HFFc6 (cell line): ENCODE results near the gene MRPL38. TPM values are rescaled to one million over a fixed set of nuclear protein-coding genes. Genes with fewer than 3 reads are reported as not detected.
A peak's percentile ranks its signal among the peaks of the same experiment; 100 is the strongest.

Source experiments
- DNase-seq: peaks from one replicate; pipeline ENCODE4 v3.0.0-alpha.2; 2018
- H3K27ac Mint-ChIP-seq: 2 replicates; pipeline ENCODE4 v1.8.0; 2020; ENCODE audit warnings: mild to moderate bottlenecking, mixed read lengths
- H3K27me3 Mint-ChIP-seq: 2 replicates; pipeline ENCODE4 v1.8.0; 2021; ENCODE audit warnings: mild to moderate bottlenecking, moderate library complexity, mixed read lengths; ENCODE audit not compliant: insufficient read depth
- H3K36me3 Mint-ChIP-seq: 2 replicates; pipeline ENCODE4 v1.8.0; 2021; ENCODE audit warnings: low read depth, mixed read lengths
- H3K4me1 Mint-ChIP-seq: 2 replicates; pipeline ENCODE4 v1.8.0; 2020; ENCODE audit warnings: low read depth, mixed read lengths
- H3K4me3 Mint-ChIP-seq: 2 replicates; pipeline ENCODE4 v1.8.0; 2020; ENCODE audit warnings: mild to moderate bottlenecking, moderate library complexity, mixed read lengths
- H3K9me3 Mint-ChIP-seq: 2 replicates; pipeline ENCODE4 v1.8.0; 2020; ENCODE audit warnings: mild to moderate bottlenecking, mixed read lengths
- total RNA-seq, 6 experiments: library from RNA; stranded (reverse); fragmentation: NEBNext Ultra II Directional; extraction: Animal tissue kit (Norgen Biotek cat#: 25700); gene quantifications; 2 replicates in 1 of 6; 3 replicates in 5 of 6; pipeline ENCODE4 v1.2.3, GENCODE V29; 2021
- TF ChIP-seq, protein P1 (sequence below): fragments of 200-600 bp; sonication (generic); IDR thresholded peaks from 2 replicates; pipeline ENCODE4 v1.5.0; 2021; ENCODE audit warnings: antibody characterized with exemption, mild to moderate bottlenecking

MRPL38 gene
- total RNA-seq, 6 experiments from 2014 or later: 64.9 to 89.8 (median 70.3) TPM

DNA sequence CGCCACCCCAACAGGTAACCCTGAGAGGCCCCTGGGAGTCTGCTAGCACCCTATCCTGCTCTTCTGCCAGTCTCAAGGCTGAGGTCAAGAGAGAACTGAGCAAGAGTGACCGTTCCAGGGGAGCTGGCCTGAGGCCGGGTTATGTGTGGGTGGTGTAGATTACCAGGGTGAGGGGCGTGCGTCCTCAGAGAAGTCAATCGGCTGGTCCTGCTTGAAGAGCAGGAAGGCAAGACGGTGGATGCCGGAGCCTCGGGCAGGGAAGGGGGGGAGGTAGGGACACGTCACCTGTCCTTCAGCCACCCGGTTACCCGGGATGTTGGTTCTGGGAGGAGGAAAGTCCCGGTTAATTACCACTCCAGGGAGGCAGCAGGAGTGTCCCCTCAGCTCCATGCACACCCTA, 5.3 kb downstream of the MRPL38 start:
- Mint-ChIP-seq H3K36me3 (no peaks in the 10 kb centered on the region), H3K27ac (no peak overlapping the region), H3K4me1 (peaks cover 19% of the 10 kb centered on the region), H3K27me3 (peaks cover 4% of the 10 kb centered on the region; the same call in 1 of the 2 replicates), H3K9me3 (no peaks in the 10 kb centered on the region), H3K4me3 (no peak overlapping the region)
- TF ChIP-seq, protein P1, sequence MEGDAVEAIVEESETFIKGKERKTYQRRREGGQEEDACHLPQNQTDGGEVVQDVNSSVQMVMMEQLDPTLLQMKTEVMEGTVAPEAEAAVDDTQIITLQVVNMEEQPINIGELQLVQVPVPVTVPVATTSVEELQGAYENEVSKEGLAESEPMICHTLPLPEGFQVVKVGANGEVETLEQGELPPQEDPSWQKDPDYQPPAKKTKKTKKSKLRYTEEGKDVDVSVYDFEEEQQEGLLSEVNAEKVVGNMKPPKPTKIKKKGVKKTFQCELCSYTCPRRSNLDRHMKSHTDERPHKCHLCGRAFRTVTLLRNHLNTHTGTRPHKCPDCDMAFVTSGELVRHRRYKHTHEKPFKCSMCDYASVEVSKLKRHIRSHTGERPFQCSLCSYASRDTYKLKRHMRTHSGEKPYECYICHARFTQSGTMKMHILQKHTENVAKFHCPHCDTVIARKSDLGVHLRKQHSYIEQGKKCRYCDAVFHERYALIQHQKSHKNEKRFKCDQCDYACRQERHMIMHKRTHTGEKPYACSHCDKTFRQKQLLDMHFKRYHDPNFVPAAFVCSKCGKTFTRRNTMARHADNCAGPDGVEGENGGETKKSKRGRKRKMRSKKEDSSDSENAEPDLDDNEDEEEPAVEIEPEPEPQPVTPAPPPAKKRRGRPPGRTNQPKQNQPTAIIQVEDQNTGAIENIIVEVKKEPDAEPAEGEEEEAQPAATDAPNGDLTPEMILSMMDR: no peak
- no peak for DNase-seq

DNA sequence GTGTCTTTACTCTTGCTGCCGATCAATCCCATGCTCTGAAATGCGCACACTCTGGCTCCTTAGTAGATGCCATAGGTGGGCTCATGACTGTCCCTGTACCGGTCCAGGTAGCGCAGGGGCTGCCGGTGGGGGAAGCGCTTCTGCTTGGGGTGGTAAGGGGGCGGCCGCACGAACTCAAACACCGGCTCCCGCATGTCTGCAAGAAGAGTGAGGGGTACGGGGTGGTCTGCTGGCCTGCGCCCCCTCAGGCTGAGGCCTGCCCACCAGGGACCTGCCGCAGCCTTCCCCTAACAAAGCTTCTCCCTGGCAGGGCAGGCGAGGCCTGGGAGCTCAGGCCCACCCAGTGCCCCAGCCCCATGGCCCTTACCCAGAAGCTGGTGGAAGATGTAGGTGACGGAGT, 5.9 kb downstream of the MRPL38 start:
- Mint-ChIP-seq H3K4me3 (no peak overlapping the region), H3K27me3 (peaks cover 4% of the 10 kb centered on the region; the same call in 1 of the 2 replicates), H3K36me3 (no peaks in the 10 kb centered on the region), H3K9me3 (no peaks in the 10 kb centered on the region), H3K27ac (no peak overlapping the region), H3K4me1 (peaks cover 19% of the 10 kb centered on the region)
- TF ChIP-seq, protein P1: no peak
- DNase-seq: no peak

DNA sequence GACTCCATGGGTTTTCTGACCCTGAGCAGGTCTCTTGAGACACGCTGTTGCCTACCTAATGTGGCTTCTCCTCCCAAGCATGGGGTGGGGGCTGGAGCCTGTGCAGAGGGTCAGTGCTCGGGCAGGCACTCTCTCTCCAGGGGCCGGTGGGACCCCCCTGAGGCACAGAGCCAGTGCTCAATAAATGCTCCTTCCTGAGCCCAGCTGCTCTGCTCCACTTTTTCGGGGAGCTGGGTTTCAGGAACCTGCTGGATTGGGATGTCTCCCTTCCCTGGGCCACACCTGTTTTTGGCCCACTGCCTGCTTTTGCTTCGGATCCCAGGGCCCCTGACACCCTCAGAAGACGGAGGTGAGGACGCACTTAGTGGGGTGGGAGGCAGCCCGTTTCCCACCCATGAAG, 6.6 kb downstream of the MRPL38 start:
- TF ChIP-seq, protein P1: no peak
- Mint-ChIP-seq H3K4me1 (peaks cover 19% of the 10 kb centered on the region), H3K4me3 (no peak overlapping the region), H3K27me3 (peaks cover 4% of the 10 kb centered on the region; the same call in 1 of the 2 replicates), H3K36me3 (no peaks in the 10 kb centered on the region), H3K9me3 (no peaks in the 10 kb centered on the region), H3K27ac (no peak overlapping the region; the same call in 1 of the 2 replicates)
- DNase-seq: no peak

DNA sequence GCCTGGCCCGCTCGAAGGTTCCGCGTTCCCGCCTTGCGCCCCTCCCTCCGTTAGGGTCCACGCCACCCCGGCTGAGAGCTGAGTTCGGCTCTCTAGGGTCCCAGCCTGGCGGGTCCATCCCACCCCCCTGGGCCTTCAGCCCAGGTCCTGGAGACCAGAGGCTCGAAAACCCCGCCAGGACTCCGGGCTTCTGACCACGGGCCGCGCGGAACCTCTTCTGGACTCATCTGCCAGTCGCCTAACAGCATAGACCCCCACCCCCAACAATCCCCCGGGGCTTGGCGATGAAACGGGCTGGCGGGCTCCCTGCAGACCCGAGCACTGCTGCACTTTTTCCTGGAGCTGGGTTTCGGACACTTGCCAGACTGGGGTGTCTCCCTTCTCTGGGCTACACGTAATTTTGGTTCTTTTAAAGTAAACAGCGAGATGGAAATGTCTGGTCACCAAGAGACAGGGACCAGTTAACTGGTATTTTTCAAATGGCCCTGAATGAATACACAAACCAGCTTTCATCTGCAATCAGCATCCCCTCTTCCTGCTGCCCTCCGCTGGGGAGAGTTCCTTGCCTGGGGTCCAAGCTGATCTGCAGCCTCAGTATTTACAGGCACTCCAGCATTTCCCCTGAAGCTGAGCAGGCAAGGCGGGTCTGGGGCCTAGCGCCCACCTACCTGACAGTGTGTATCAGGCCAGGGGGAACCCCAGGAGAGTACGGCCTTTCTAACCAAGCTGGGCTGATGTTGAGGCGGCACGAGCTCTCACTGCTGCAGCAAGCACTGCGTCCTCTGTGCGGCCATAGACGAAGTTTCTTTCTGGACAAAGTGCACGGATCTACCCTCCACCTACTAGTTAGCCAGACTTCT, 7.3 kb downstream of the MRPL38 start:
- TF ChIP-seq, protein P1: no peak
- Mint-ChIP-seq H3K36me3 (no peaks in the 10 kb centered on the region), H3K4me3 (peak overlapping the region; percentile 56)

DNA sequence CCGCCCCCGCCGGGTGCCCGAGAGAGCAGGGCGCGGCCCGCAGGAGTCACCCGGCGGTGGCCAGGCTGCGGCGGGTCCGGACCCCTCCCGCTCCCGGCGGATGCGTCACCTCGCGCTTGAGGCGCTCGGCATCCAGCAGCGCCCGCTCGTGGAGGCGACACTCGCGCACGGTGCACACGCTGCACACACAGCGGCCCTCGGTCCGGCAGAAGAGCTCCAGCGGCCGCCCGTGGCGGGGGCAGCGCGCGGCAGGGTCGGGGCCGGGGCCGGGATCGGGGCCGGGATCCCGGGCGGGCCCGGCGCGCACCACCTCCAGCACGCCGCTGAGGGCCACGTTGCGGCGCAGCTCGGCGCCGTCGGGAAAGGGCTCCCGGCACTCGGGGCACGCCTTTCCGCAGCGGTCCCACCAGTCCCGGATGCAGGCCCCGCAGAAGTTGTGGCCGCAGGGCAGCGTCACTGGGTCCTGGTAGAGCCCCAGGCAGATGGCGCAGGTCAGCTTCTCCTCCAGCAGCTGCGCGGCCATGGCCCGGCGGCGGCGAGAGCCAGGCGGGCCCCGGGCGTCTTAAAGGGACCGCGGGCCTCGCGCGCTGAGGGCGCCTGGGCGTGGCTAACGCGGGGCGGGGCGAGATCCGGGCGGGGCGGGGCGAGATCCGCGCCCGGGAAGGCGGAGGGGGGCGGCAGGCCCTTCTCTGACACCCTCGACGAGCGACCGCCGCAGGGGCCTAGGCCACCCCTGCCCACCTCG, 8.1 kb downstream of the MRPL38 start, which contains the start of gene TRIM65:
Gene TRIM65 (minus strand): TSS at position 537 of the 745 bp plus-strand sequence. CDS start 14 bp downstream, at position 523.
- peaks cover 4% of the 10 kb centered on the region; the same call in 1 of the 2 replicates for H3K27me3 Mint-ChIP-seq
- H3K4me3 Mint-ChIP-seq: peak within 1 kb of the TSS; percentile 87
- no peaks in the 10 kb centered on the region for H3K9me3 Mint-ChIP-seq
- no peaks in the 10 kb centered on the region for H3K36me3 Mint-ChIP-seq
- TF ChIP-seq, protein P1: peak; percentile 65
- peak; percentile 72 for DNase-seq
- peaks cover 19% of the 10 kb centered on the region for H3K4me1 Mint-ChIP-seq
- H3K27ac Mint-ChIP-seq: peak within 1 kb of the TSS; percentile 84

More for the DNA sequence above, 7.3 kb downstream of the MRPL38 start:
- Mint-ChIP-seq H3K27me3 (peaks cover 4% of the 10 kb centered on the region; the same call in 1 of the 2 replicates), H3K9me3 (no peaks in the 10 kb centered on the region), H3K4me1 (peaks cover 19% of the 10 kb centered on the region), H3K27ac (peak overlapping the region; percentile 48)
- DNase-seq: no peak
